Activated CD8-positive, alpha-beta T cell treated with anti-CD3 and anti-CD28 coated beads for 36 hours (primary cell): ENCODE data around the gene CNTNAP2. TPM values are rescaled to one million over a fixed set of nuclear protein-coding genes. Genes with fewer than 3 reads are reported as not detected.

ENCODE experiments used
- ATAC-seq: fragments of 200-7000 bp; cut with Tn5 transposase; one replicate; pipeline ENCODE4 v1.10.0; 2021; ENCODE audit warnings: mild to moderate bottlenecking, moderate library complexity
- CTCF ChIA-PET: fragments of 350-600 bp; sonication (Branson Sonifier 250); formaldehyde crosslinking; loops from one replicate; lab custom pipeline; 2021; ENCODE audit warnings: antibody characterized with exemption; lab: Charles Lee
- POLR2A ChIA-PET: fragments of 350-600 bp; sonication (Branson Sonifier 250); formaldehyde crosslinking; loops from one replicate; lab custom pipeline; 2021; ENCODE audit warnings: antibody characterized with exemption; lab: Charles Lee
- DNase-seq: peaks from one replicate; pipeline ENCODE4 v3.0.0-alpha.2; 2020
- H3K27ac Mint-ChIP-seq: one replicate; pipeline ENCODE4 v1.8.0; 2021; ENCODE audit warnings: mild to moderate bottlenecking, mixed read lengths
- H3K27me3 Mint-ChIP-seq: one replicate; pipeline ENCODE4 v1.8.0; 2021; ENCODE audit warnings: mixed read lengths
- H3K36me3 Mint-ChIP-seq: one replicate; pipeline ENCODE4 v1.8.0; 2021; ENCODE audit warnings: low read depth, mixed read lengths
- H3K4me1 Mint-ChIP-seq: one replicate; pipeline ENCODE4 v1.8.0; 2021; ENCODE audit warnings: low read depth, mixed read lengths
- H3K4me3 Mint-ChIP-seq: one replicate; pipeline ENCODE4 v1.8.0; 2021; ENCODE audit warnings: mild to moderate bottlenecking, moderate library complexity, mixed read lengths
- H3K9me3 Mint-ChIP-seq: one replicate; pipeline ENCODE4 v1.8.0; 2021; ENCODE audit warnings: mixed read lengths
- intact Hi-C: fragments of 100-400 bp; cut with micrococcal nuclease; formaldehyde crosslinking; loops from one replicate; pipeline ENCODE4 v1.10.0; 2022
- total RNA-seq, 2 experiments: library from RNA; stranded (reverse); gene quantifications; one replicate each; pipeline ENCODE4 v1.2.3, GENCODE V29; 2021
- TF ChIP-seq, protein P1 (sequence below): fragments of 200-600 bp; IDR thresholded peaks from one replicate; pipeline ENCODE4 v1.8.0; 2022; ENCODE audit warnings: antibody characterized with exemption, mild to moderate bottlenecking

The CNTNAP2 gene
- total RNA-seq, 2 experiments from 2014 or later = not detected

DNA sequence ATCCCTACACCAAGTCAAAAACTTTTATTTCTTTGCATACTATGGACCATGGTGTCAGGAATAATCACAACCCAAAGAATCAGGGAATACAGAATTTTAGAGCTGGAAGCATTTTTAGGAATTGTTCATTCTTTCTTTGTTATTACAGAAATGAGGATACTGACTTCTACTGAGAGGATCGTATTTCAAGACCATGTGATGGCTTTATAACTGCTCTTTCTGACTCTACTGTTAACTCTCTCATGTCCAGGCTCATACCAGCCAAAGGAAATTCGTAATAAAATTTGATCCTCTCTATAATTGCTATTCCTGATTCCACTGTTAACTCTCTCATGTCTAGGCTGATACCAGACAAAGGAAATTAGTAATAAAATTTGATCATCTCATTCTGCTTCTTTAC is 1423.1 kb downstream of the CNTNAP2 start:
- no peak for ATAC-seq
- DNase-seq = no peak
- ChIA-PET POLR2A (no interaction called here), CTCF (no interaction called here)
- no peak overlapping the region for H3K4me3 Mint-ChIP-seq
- TF ChIP-seq, protein P1, sequence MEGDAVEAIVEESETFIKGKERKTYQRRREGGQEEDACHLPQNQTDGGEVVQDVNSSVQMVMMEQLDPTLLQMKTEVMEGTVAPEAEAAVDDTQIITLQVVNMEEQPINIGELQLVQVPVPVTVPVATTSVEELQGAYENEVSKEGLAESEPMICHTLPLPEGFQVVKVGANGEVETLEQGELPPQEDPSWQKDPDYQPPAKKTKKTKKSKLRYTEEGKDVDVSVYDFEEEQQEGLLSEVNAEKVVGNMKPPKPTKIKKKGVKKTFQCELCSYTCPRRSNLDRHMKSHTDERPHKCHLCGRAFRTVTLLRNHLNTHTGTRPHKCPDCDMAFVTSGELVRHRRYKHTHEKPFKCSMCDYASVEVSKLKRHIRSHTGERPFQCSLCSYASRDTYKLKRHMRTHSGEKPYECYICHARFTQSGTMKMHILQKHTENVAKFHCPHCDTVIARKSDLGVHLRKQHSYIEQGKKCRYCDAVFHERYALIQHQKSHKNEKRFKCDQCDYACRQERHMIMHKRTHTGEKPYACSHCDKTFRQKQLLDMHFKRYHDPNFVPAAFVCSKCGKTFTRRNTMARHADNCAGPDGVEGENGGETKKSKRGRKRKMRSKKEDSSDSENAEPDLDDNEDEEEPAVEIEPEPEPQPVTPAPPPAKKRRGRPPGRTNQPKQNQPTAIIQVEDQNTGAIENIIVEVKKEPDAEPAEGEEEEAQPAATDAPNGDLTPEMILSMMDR = no peak
- no peaks in the 10 kb centered on the region for H3K27me3 Mint-ChIP-seq
- H3K9me3 Mint-ChIP-seq = peaks cover 5% of the 10 kb centered on the region
- H3K4me1 Mint-ChIP-seq = no peaks in the 10 kb centered on the region
- no peaks in the 10 kb centered on the region for H3K36me3 Mint-ChIP-seq
- H3K27ac Mint-ChIP-seq = no peak overlapping the region
- intact Hi-C loops = no loop called here

DNA sequence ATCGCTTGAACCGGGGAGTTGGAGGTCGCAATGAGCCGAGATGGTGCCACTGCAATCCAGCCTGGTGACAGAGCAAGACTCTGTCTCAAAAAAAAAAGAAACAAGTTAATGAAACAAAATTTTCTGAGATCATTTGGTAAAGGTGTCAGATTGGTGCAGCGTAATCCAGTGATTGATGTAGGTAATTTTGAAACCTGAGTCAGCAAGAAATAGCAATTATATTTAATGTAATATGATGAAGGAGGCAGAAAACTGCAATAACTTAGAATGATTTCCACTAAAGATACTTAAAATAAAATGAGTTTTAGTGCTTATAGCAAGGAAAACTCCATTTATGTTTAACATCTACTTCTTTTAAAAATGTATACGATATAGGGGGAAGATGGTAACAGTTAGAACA is 1424.1 kb downstream of the CNTNAP2 start:
- H3K27ac Mint-ChIP-seq = no peak overlapping the region
- ChIA-PET CTCF (no interaction called here), POLR2A (interaction anchor here (0.6 kb wide), 1 partner anchor 274 kb away, joined by 4 read pairs; no protein-coding TSS in a partner anchor)
- H3K4me1 Mint-ChIP-seq = no peaks in the 10 kb centered on the region
- no peak overlapping the region for H3K4me3 Mint-ChIP-seq
- TF ChIP-seq, protein P1 = no peak
- H3K36me3 Mint-ChIP-seq = no peaks in the 10 kb centered on the region
- DNase-seq (no peak), ATAC-seq (no peak)
- no peaks in the 10 kb centered on the region for H3K27me3 Mint-ChIP-seq
- intact Hi-C loops = no loop called here
- H3K9me3 Mint-ChIP-seq = peaks cover 6% of the 10 kb centered on the region

DNA sequence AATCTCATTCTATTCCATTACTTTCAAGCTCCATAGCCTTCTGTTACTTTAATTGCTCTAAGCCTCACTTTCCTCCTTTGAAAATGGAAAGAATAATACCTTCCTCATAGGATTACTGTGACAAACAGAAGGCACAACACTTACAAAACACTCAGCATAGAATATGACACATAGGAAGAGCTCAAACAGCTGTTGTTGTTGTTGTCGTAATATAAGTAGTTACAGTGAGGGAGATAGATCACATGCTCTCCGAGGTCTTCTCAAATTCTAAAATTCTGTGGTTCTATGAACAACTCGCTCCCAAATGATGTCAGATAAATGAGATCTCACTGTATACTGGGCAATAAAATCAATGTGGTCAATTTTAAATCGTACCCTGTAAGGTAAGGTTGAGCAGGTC is 1424.7 kb downstream of the CNTNAP2 start:
- peaks cover 6% of the 10 kb centered on the region for H3K9me3 Mint-ChIP-seq
- DNase-seq (no peak), ATAC-seq (no peak)
- no peak overlapping the region for H3K4me3 Mint-ChIP-seq
- H3K4me1 Mint-ChIP-seq = no peaks in the 10 kb centered on the region
- no peaks in the 10 kb centered on the region for H3K36me3 Mint-ChIP-seq
- intact Hi-C loops = no loop called here
- H3K27me3 Mint-ChIP-seq = no peaks in the 10 kb centered on the region
- TF ChIP-seq, protein P1 = no peak
- CTCF ChIA-PET = no interaction called here
- no peak overlapping the region for H3K27ac Mint-ChIP-seq
- POLR2A ChIA-PET = no interaction called here

DNA sequence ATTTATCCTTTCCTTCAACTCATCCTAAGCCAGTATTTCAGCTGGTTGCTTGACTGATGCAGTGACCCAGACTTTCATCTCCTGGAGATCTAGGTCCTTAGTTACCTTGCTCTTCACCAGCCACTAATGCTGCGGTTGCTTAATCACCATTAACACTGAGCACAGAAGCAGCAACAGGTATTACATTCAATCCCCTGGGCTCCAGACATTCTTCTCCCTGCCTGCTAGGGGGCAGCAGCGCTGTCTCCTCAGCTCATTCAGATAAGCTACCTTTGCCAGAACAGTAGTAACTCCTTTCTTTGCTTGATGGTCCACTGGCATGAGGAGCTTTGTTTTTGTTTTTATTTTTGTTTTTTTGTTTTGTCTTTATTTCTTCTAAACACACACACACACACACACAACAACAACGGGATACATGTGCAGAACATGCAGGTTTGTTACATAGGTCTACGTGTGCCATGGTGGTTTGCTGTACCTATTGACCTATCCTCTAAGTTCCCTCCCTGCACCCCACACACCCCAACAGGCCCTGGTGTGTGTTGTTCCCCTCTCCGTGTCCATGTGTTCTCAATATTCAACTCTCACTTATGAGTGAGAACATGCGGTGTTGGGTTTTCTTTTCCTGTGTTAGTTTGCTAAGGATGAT is 1430.8 kb downstream of the CNTNAP2 start:
- TF ChIP-seq, protein P1 = no peak
- Mint-ChIP-seq H3K4me3 (no peak overlapping the region), H3K27ac (no peak overlapping the region), H3K9me3 (peaks cover 5% of the 10 kb centered on the region), H3K27me3 (no peaks in the 10 kb centered on the region), H3K36me3 (no peaks in the 10 kb centered on the region), H3K4me1 (no peaks in the 10 kb centered on the region)
- POLR2A ChIA-PET = no interaction called here
- CTCF ChIA-PET = interaction anchor here (1.0 to 1.1 kb wide), 2 partner anchors 470 to 595 kb away, joined by 3 to 4 read pairs; no protein-coding TSS in a partner anchor
- ATAC-seq (no peak), DNase-seq (peak; percentile 17)
- intact Hi-C loops = no loop called here

DNA sequence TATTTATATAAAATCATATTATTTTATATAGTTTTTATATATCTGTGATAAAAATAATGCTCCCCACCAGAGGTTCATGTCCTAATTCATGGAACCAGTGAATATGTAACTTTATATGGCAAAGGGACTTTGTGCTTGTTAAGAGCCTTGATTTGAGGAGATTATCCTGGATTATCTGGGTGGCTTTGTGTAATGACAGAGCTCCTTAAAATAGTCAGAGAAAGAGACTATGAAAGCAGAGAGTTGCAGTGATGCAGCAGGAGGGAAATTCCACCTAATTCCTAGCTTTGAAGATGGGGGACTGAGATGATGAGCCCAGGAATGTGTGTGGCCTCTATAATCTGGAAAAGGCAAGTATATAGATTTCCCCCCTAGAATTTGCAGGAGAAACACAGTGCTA is 1439.7 kb downstream of the CNTNAP2 start:
- no peak overlapping the region for H3K4me3 Mint-ChIP-seq
- intact Hi-C loops = no loop called here
- TF ChIP-seq, protein P1 = no peak
- no peaks in the 10 kb centered on the region for H3K4me1 Mint-ChIP-seq
- ATAC-seq (no peak), DNase-seq (no peak)
- H3K9me3 Mint-ChIP-seq = peaks cover 1% of the 10 kb centered on the region
- H3K27ac Mint-ChIP-seq = no peak overlapping the region
- ChIA-PET CTCF (no interaction called here), POLR2A (no interaction called here)
- no peaks in the 10 kb centered on the region for H3K27me3 Mint-ChIP-seq
- no peaks in the 10 kb centered on the region for H3K36me3 Mint-ChIP-seq
